Urinary bladder (tissue), 4 donors: Measurements from ENCODE around the gene TAF1. TPM values are rescaled to one million over a fixed set of nuclear protein-coding genes. Genes with fewer than 3 reads are reported as not detected.
A peak's percentile ranks its signal among the peaks of the same experiment; 100 is the strongest.
"Not testable (repeated sequence)": the region's sequence is repeated elsewhere in the genome, so short reads cannot be mapped to it uniquely, and the experiment has no call there.

Experiments
- DNase-seq: peaks from one replicate; pipeline ENCODE4 v3.0.0-alpha.2; 2015; ENCODE audit errors: extremely low spot score
- H3K27ac ChIP-seq: one replicate; pipeline ENCODE4 v1.5.1; 2013; ENCODE audit warnings: low read depth, mild to moderate bottlenecking, moderate library complexity
- H3K36me3 ChIP-seq: one replicate; pipeline ENCODE4 v1.6.1; 2013; ENCODE audit warnings: mild to moderate bottlenecking, moderate library complexity; ENCODE audit not compliant: insufficient read depth
- H3K4me1 ChIP-seq: one replicate; pipeline ENCODE4 v1.6.1; 2013; ENCODE audit warnings: mild to moderate bottlenecking, moderate library complexity; ENCODE audit not compliant: insufficient read depth
- H3K4me3 ChIP-seq: one replicate; pipeline ENCODE4 v1.5.1; 2013; ENCODE audit warnings: low read depth, low read length
- WGBS: extraction: QIAGEN DNeasy Blood & Tissue Kit; methylation state at CpG from one replicate; pipeline ENCODE4 v1.1.7; 2013; 5-methylcytosine and 5-hydroxymethylcytosine counted together
- polyA plus RNA-seq: library from polyadenylated mRNA; stranded (reverse); fragments of 200-250 nt; gene quantifications from one replicate; pipeline ENCODE4 v1.2.3, GENCODE V29; 2013
- total RNA-seq: library from RNA; depleted of rRNA; stranded (reverse); fragments of >200 nt; gene quantifications from one replicate; pipeline ENCODE4 v1.2.3, GENCODE V29; 2014
- donor health status: healthy with polysubstance abuse.
- donor health status: healthy.

Gene TAF1
- total and polyA plus RNA-seq, 2 donors, result 21.4 to 54.1 TPM

GRCh38 chrX:71450433-71451106 is 84.4 kb downstream of the TAF1 start:
- Histone ChIP-seq H3K4me1 (no peaks in the 10 kb centered on the region), H3K36me3 (no peaks in the 10 kb centered on the region), H3K27ac (no peak overlapping the region), H3K4me3 (no peak overlapping the region)
- DNase-seq, result no peak
- WGBS, result 88% methylated on average over 2 of the region's 2 CpGs

GRCh38 chrX:71451518-71451917 is 85.4 kb downstream of the TAF1 start:
- DNase-seq, H3K27ac ChIP-seq, H3K4me3 ChIP-seq, H3K36me3 ChIP-seq, H3K4me1 ChIP-seq: not testable (repeated sequence)
- WGBS, result 94% methylated on average over 4 of the region's 6 CpGs

- Histone ChIP-seq H3K4me1 (no peaks in the 10 kb centered on the region), H3K4me3 (no peak overlapping the region), H3K27ac (no peak overlapping the region), H3K36me3 (no peaks in the 10 kb centered on the region)
- DNase-seq, result no peak
- 87% methylated on average over 4 of the region's 4 CpGs for WGBS
These were observed 86.9 kb downstream of the TAF1 start for GRCh38 chrX:71453056-71453455.

- Histone ChIP-seq H3K4me1 (no peaks in the 10 kb centered on the region), H3K27ac (no peak overlapping the region), H3K36me3 (no peaks in the 10 kb centered on the region), H3K4me3 (no peak overlapping the region)
- no peak for DNase-seq
- 90% methylated on average over 3 of the region's 3 CpGs for WGBS
These were observed 88.1 kb downstream of the TAF1 start for GRCh38 chrX:71454222-71454621.

- H3K4me3 ChIP-seq, result no peak overlapping the region
- no peaks in the 10 kb centered on the region for H3K4me1 ChIP-seq
- H3K36me3 ChIP-seq, result peaks cover 2% of the 10 kb centered on the region
- no peak for DNase-seq
- H3K27ac ChIP-seq, result no peak overlapping the region
- 92% methylated on average over 6 of the region's 6 CpGs for WGBS
These were observed 92.7 kb downstream of the TAF1 start for GRCh38 chrX:71458866-71459265.

- DNase-seq, result no peak
- Histone ChIP-seq H3K4me1 (no peaks in the 10 kb centered on the region), H3K4me3 (no peak overlapping the region), H3K27ac (no peak overlapping the region), H3K36me3 (peaks cover 2% of the 10 kb centered on the region)
These were observed 98.8 kb downstream of the TAF1 start for GRCh38 chrX:71464968-71465367.

- no peaks in the 10 kb centered on the region for H3K4me1 ChIP-seq
- H3K36me3 ChIP-seq, result no peaks in the 10 kb centered on the region
- no peak for DNase-seq
- 79% methylated on average over 5 of the region's 5 CpGs for WGBS
- H3K27ac ChIP-seq, result no peak overlapping the region
- H3K4me3 ChIP-seq, result no peak overlapping the region
These were observed 100.9 kb downstream of the TAF1 start for GRCh38 chrX:71466979-71467523.

GRCh38 chrX:71475785-71476540 is 109.8 kb downstream of the TAF1 start:
- no peaks in the 10 kb centered on the region for H3K36me3 ChIP-seq
- DNase-seq, result no peak
- H3K27ac ChIP-seq, result no peak overlapping the region
- no peak overlapping the region for H3K4me3 ChIP-seq
- 83% methylated on average over 8 of the region's 8 CpGs for WGBS
- no peaks in the 10 kb centered on the region for H3K4me1 ChIP-seq

- WGBS, result 74% methylated on average over 4 of the region's 4 CpGs
- Histone ChIP-seq H3K4me1 (no peaks in the 10 kb centered on the region), H3K4me3 (no peak overlapping the region), H3K27ac (no peak overlapping the region), H3K36me3 (no peaks in the 10 kb centered on the region)
- DNase-seq, result no peak
These were observed 116.2 kb downstream of the TAF1 start for GRCh38 chrX:71482228-71482958.

GRCh38 chrX:71487814-71488213 is 121.7 kb downstream of the TAF1 start:
- Histone ChIP-seq H3K27ac (no peak overlapping the region), H3K4me1 (no peaks in the 10 kb centered on the region), H3K4me3 (no peak overlapping the region), H3K36me3 (no peaks in the 10 kb centered on the region)
- DNase-seq, result no peak

- Histone ChIP-seq H3K4me1 (no peaks in the 10 kb centered on the region), H3K36me3 (no peaks in the 10 kb centered on the region), H3K4me3 (no peak overlapping the region), H3K27ac (no peak overlapping the region)
- DNase-seq, result no peak
- WGBS, result 85% methylated on average over 5 of the region's 5 CpGs
These were observed 123.4 kb downstream of the TAF1 start for GRCh38 chrX:71489540-71489939.

- no peaks in the 10 kb centered on the region for H3K4me1 ChIP-seq
- H3K36me3 ChIP-seq, result no peaks in the 10 kb centered on the region
- no peak overlapping the region for H3K27ac ChIP-seq
- peak overlapping the region; percentile 54 for H3K4me3 ChIP-seq
- 4% methylated on average over 76 of the region's 76 CpGs for WGBS
- DNase-seq, result no peak
These were observed 126.3 kb downstream of the TAF1 start for GRCh38 chrX:71492231-71493065.

GRCh38 chrX:71493111-71493613 is 127.0 kb downstream of the TAF1 start:
- H3K4me3 ChIP-seq, result peak overlapping the region; percentile 54
- 51% methylated on average over 16 of the region's 16 CpGs for WGBS
- no peaks in the 10 kb centered on the region for H3K4me1 ChIP-seq
- no peaks in the 10 kb centered on the region for H3K36me3 ChIP-seq
- H3K27ac ChIP-seq, result no peak overlapping the region
- DNase-seq, result no peak
